Neutrophil (primary cell): ENCODE results near the gene FAM163B.

Experiments
- H3K27ac ChIP-seq: fragments of 200-600 bp; sonication (generic); 2 replicates; pipeline ENCODE4 v1.5.1; 2016; ENCODE audit warnings: mild to moderate bottlenecking, moderate library complexity
- H3K27me3 ChIP-seq: fragments of 200-600 bp; sonication (generic); 2 replicates; pipeline ENCODE4 v1.6.0; 2016; ENCODE audit warnings: mild to moderate bottlenecking
- H3K36me3 ChIP-seq: fragments of 200-600 bp; sonication (generic); 2 replicates; pipeline ENCODE4 v1.5.1; 2017
- H3K4me1 ChIP-seq, 2 experiments: fragments of 200-600 bp in 1 of 2; sonication (generic) in 1 of 2; 1 replicate in 1 of 2; 2 replicates in 1 of 2; pipeline versions ENCODE4 v1.5.1 to v1.6.1; 2013 to 2016; ENCODE audit warnings: low read depth in 1 of 2, low read length in 1 of 2, mild to moderate bottlenecking in 1 of 2, moderate library complexity in 1 of 2; ENCODE audit not compliant: control insufficient read depth in 1 of 2, insufficient read depth in 1 of 2
- H3K4me3 ChIP-seq, 2 experiments: fragments of 200-600 bp in 1 of 2; sonication (generic) in 1 of 2; 1 replicate in 1 of 2; 2 replicates in 1 of 2; pipeline ENCODE4 v1.5.1; 2013 to 2016; ENCODE audit warnings: low read depth in 1 of 2, low read length in 1 of 2, mild to moderate bottlenecking in 1 of 2, moderate library complexity in 1 of 2
- H3K9me3 ChIP-seq: fragments of 200-600 bp; sonication (generic); 2 replicates; pipeline ENCODE4 v1.5.1; 2016
- CTCF ChIP-seq: fragments of 200-600 bp; sonication (generic); IDR thresholded peaks from 2 replicates; pipeline ENCODE4 v1.5.1; 2016; ENCODE audit warnings: antibody characterized with exemption

Gene FAM163B

GRCh38 chr9:133583111-133583510 lies 26.1 kb downstream of the FAM163B start:
- TF ChIP-seq CTCF, result no peak
- peaks cover 74% of the 10 kb centered on the region for H3K27me3 ChIP-seq
- H3K9me3 ChIP-seq, result no peaks in the 10 kb centered on the region

DNA sequence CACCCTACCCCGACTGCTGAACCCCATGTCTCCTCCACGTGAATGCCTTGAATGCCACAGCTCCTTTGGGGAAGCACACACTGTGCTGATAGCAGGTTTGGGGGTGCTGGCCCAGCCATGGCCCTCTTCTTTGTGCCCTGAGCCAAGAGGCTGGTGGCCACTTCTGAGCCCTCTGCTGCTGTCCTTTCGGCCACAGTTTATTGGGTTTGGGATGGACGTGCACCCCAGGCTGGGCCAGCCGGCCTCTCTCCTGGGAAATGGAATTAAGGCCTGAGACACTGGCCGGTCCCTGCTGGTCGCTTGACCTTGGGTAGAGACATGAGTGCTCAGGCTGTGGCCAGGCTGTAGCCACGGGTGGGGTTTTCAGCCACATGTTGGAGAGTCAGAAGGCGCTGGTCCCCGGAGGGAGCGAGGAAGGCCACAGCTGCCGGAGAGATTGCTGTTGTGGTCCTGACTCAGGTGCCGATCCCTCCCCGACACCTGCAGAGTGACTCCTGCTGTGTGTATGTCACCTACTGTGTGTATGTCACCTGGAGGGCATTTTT lies 26.6 kb downstream of the FAM163B start:
- H3K4me3 ChIP-seq, result no peak overlapping the region
- no peak overlapping the region for H3K27ac ChIP-seq
- H3K9me3 ChIP-seq, result no peaks in the 10 kb centered on the region
- H3K4me1 ChIP-seq, result no peaks in the 10 kb centered on the region
- peaks cover 79% of the 10 kb centered on the region for H3K27me3 ChIP-seq
- no peak for TF ChIP-seq CTCF
- no peaks in the 10 kb centered on the region for H3K36me3 ChIP-seq

More at GRCh38 chr9:133583111-133583510, 26.1 kb downstream of the FAM163B start:
- H3K36me3 ChIP-seq, result no peaks in the 10 kb centered on the region
- H3K4me1 ChIP-seq, result no peaks in the 10 kb centered on the region
- no peak overlapping the region for H3K27ac ChIP-seq
- no peak overlapping the region for H3K4me3 ChIP-seq

- H3K36me3 ChIP-seq, result no peaks in the 10 kb centered on the region
- no peak overlapping the region for H3K27ac ChIP-seq
- H3K4me1 ChIP-seq, result no peaks in the 10 kb centered on the region
- H3K27me3 ChIP-seq, result peaks cover 80% of the 10 kb centered on the region
- TF ChIP-seq CTCF, result no peak
- no peaks in the 10 kb centered on the region for H3K9me3 ChIP-seq
- H3K4me3 ChIP-seq, result no peak overlapping the region
These were observed 27.5 kb downstream of the FAM163B start for GRCh38 chr9:133581513-133582343.

DNA sequence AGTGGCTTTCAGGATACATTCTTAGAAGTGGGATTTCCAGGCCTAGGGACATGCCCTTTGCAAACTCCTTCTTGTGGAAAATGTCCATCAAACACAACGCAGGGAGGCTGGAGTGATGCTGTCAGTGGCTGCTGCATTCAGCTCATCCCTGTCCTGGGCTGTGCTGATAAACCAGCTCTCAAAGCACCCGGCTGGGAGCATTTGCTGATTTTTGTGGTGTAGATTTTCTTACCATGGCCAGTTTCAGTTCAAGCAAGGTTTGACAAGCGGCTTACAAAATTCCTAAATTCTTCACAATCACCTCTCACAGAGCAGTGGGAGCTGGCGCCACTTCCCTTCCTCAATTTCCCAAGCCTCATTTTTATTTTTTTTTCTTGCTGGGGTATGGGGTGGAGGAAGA lies 28.2 kb downstream of the FAM163B start:
- Histone ChIP-seq H3K36me3 (no peaks in the 10 kb centered on the region), H3K27me3 (peaks cover 80% of the 10 kb centered on the region), H3K9me3 (no peaks in the 10 kb centered on the region), H3K27ac (no peak overlapping the region), H3K4me3 (no peak overlapping the region), H3K4me1 (no peaks in the 10 kb centered on the region)
- no peak for TF ChIP-seq CTCF

DNA sequence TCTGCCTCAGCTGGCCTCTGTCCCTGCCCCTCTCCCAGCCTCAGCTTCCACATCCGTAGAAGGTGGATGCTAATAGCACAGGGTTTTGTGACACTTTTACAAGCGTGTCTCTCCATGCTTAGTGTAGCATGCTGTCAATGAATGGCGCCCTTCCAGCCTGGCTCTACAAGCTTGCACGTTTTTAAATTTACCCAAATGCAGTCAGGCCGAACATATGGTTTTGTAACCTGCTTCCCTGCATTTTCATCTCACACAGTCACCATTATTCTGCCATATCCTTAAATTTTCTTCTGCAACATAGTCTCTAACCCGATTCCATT lies 28.8 kb downstream of the FAM163B start:
- H3K4me1 ChIP-seq, result no peaks in the 10 kb centered on the region
- no peak overlapping the region for H3K4me3 ChIP-seq
- H3K27me3 ChIP-seq, result peaks cover 80% of the 10 kb centered on the region
- H3K27ac ChIP-seq, result no peak overlapping the region
- no peak for TF ChIP-seq CTCF
- H3K9me3 ChIP-seq, result no peaks in the 10 kb centered on the region
- no peaks in the 10 kb centered on the region for H3K36me3 ChIP-seq
